H1 (cell line): ENCODE results near the gene ARHGAP26.
"Not testable (repeated sequence)": the region's sequence is repeated elsewhere in the genome, so short reads cannot be mapped to it uniquely, and the experiment has no call there.

Source experiments
- ASH2L ChIP-seq: fragments of 200-600, 300-600 bp; sonication (generic); IDR thresholded peaks from one replicate; pipeline ENCODE4 v1.7.1; 2017; ENCODE audit warnings: low read length
- CREB1 ChIP-seq: IDR thresholded peaks from 2 replicates; pipeline ENCODE4 v1.6.1; 2012; ENCODE audit warnings: inconsistent platforms
- CTCF ChIP-seq, 3 experiments: IDR thresholded peaks; 1 replicate in 2 of 3; 2 replicates in 1 of 3; pipeline versions ENCODE4 v1.5.1 to v1.6.1; 2011; ENCODE audit warnings: low read length in 3 of 3, mild to moderate bottlenecking in 3 of 3, inconsistent platforms in 2 of 3, low read depth in 1 of 3, moderate library complexity in 1 of 3; ENCODE audit not compliant: insufficient read depth in 1 of 3; ENCODE audit errors: control extremely low read depth in 1 of 3
- RFX5 ChIP-seq: IDR thresholded peaks from 2 replicates; pipeline ENCODE4 v1.6.1; 2011; ENCODE audit warnings: low read depth, low read length, improper control_type of control experiment, borderline replicate concordance

GRCh38 chr5:143092711-143093451 is 322.7 kb downstream of the ARHGAP26 start:
- TF ChIP-seq CREB1; ASH2L; RFX5; CTCF (IDR thresholded peaks at IDR 0.05; ENCODE audit: control extremely low read depth in 1 of 3, insufficient read depth in 1 of 3, low read depth in 1 of 3, low read length in 3 of 3): not testable (repeated sequence)
